Dendritic cell treated with granulocyte-macrophage colony-stimulating factor and Interleukin-4, amounts not matched to agents 40 ng/mL and 50 ng/mL, for 4 days (primary cell): Measurements from ENCODE around the gene ANO7.

Experiments used
- H3K27ac Mint-ChIP-seq: one replicate; pipeline ENCODE4 v1.8.0; 2022; ENCODE audit warnings: mild to moderate bottlenecking, mixed read lengths
- H3K27me3 Mint-ChIP-seq: one replicate; pipeline ENCODE4 v1.8.0; 2022; ENCODE audit warnings: mild to moderate bottlenecking, mixed read lengths
- H3K36me3 Mint-ChIP-seq: one replicate; pipeline ENCODE4 v1.8.0; 2022; ENCODE audit warnings: low read depth, mixed read lengths
- H3K4me1 Mint-ChIP-seq: one replicate; pipeline ENCODE4 v1.8.0; 2022; ENCODE audit warnings: low read depth, mixed read lengths
- H3K4me3 Mint-ChIP-seq: one replicate; pipeline ENCODE4 v1.8.0; 2022; ENCODE audit warnings: mild to moderate bottlenecking, moderate library complexity, mixed read lengths
- H3K9me3 Mint-ChIP-seq: one replicate; pipeline ENCODE4 v1.8.0; 2022; ENCODE audit warnings: mixed read lengths
- intact Hi-C: fragments of 100-400 bp; cut with micrococcal nuclease; formaldehyde crosslinking; loops from one replicate; pipeline ENCODE4 v1.15.0; 2022

Gene ANO7

GRCh38 chr2:241216211-241216761 is 27.8 kb downstream of the ANO7 start:
- Mint-ChIP-seq H3K27ac (no peak overlapping the region), H3K4me1 (peaks cover 7% of the 10 kb centered on the region), H3K4me3 (no peak overlapping the region), H3K27me3 (peaks cover 59% of the 10 kb centered on the region), H3K9me3 (no peaks in the 10 kb centered on the region), H3K36me3 (no peaks in the 10 kb centered on the region)
- intact Hi-C loops: no loop called here

- no peak overlapping the region for H3K27ac Mint-ChIP-seq
- H3K4me3 Mint-ChIP-seq: peak overlapping the region; percentile 75
- H3K4me1 Mint-ChIP-seq: peaks cover 7% of the 10 kb centered on the region
- H3K36me3 Mint-ChIP-seq: no peaks in the 10 kb centered on the region
- intact Hi-C loops: no loop called here
- peaks cover 56% of the 10 kb centered on the region for H3K27me3 Mint-ChIP-seq
- no peaks in the 10 kb centered on the region for H3K9me3 Mint-ChIP-seq
Measured at GRCh38 chr2:241217320-241218031, 29.0 kb downstream of the ANO7 start.

GRCh38 chr2:241218131-241219029 is 29.9 kb downstream of the ANO7 start:
- peaks cover 12% of the 10 kb centered on the region for H3K4me1 Mint-ChIP-seq
- no peaks in the 10 kb centered on the region for H3K36me3 Mint-ChIP-seq
- peak overlapping the region; percentile 82 for H3K4me3 Mint-ChIP-seq
- intact Hi-C loops: no loop called here
- no peaks in the 10 kb centered on the region for H3K9me3 Mint-ChIP-seq
- H3K27me3 Mint-ChIP-seq: peaks cover 58% of the 10 kb centered on the region
- peak overlapping the region; percentile 72 for H3K27ac Mint-ChIP-seq

GRCh38 chr2:241219030-241219382 is 30.5 kb downstream of the ANO7 start:
- Mint-ChIP-seq H3K9me3 (no peaks in the 10 kb centered on the region), H3K27me3 (peaks cover 54% of the 10 kb centered on the region), H3K27ac (no peak overlapping the region), H3K4me1 (peaks cover 18% of the 10 kb centered on the region), H3K4me3 (no peak overlapping the region), H3K36me3 (no peaks in the 10 kb centered on the region)
- intact Hi-C loops: no loop called here

GRCh38 chr2:241219856-241220356 is 31.4 kb downstream of the ANO7 start:
- Mint-ChIP-seq H3K4me1 (peaks cover 27% of the 10 kb centered on the region), H3K27me3 (peaks cover 52% of the 10 kb centered on the region), H3K36me3 (peaks cover 2% of the 10 kb centered on the region), H3K4me3 (no peak overlapping the region), H3K9me3 (no peaks in the 10 kb centered on the region), H3K27ac (no peak overlapping the region)
- intact Hi-C loops: no loop called here

- H3K27ac Mint-ChIP-seq: peak overlapping the region; percentile 0
Measured at GRCh38 chr2:241223211-241224017, 34.9 kb downstream of the ANO7 start.

GRCh38 chr2:241224018-241224850 is 35.8 kb downstream of the ANO7 start:
- H3K27ac Mint-ChIP-seq: peak overlapping the region; percentile 0

More at GRCh38 chr2:241223211-241224017, 34.9 kb downstream of the ANO7 start:
- H3K4me3 Mint-ChIP-seq: no peak overlapping the region
- peaks cover 37% of the 10 kb centered on the region for H3K36me3 Mint-ChIP-seq
- H3K27me3 Mint-ChIP-seq: peaks cover 25% of the 10 kb centered on the region
- H3K9me3 Mint-ChIP-seq: no peaks in the 10 kb centered on the region
- peaks cover 25% of the 10 kb centered on the region for H3K4me1 Mint-ChIP-seq
- intact Hi-C loops: no loop called here

GRCh38 chr2:241224851-241225438 is 36.5 kb downstream of the ANO7 start:
- no peak overlapping the region for H3K4me3 Mint-ChIP-seq
- H3K27ac Mint-ChIP-seq: peak overlapping the region; percentile 0
- peaks cover 21% of the 10 kb centered on the region for H3K4me1 Mint-ChIP-seq
- peaks cover 52% of the 10 kb centered on the region for H3K36me3 Mint-ChIP-seq
- intact Hi-C loops: no loop called here
- peaks cover 11% of the 10 kb centered on the region for H3K27me3 Mint-ChIP-seq
- no peaks in the 10 kb centered on the region for H3K9me3 Mint-ChIP-seq

More at GRCh38 chr2:241224018-241224850, 35.8 kb downstream of the ANO7 start:
- H3K4me3 Mint-ChIP-seq: no peak overlapping the region
- no peaks in the 10 kb centered on the region for H3K9me3 Mint-ChIP-seq
- H3K36me3 Mint-ChIP-seq: peaks cover 45% of the 10 kb centered on the region
- H3K4me1 Mint-ChIP-seq: peaks cover 21% of the 10 kb centered on the region
- intact Hi-C loops: no loop called here
- peaks cover 18% of the 10 kb centered on the region for H3K27me3 Mint-ChIP-seq

- peaks cover 21% of the 10 kb centered on the region for H3K4me1 Mint-ChIP-seq
- peaks cover 6% of the 10 kb centered on the region for H3K27me3 Mint-ChIP-seq
- H3K4me3 Mint-ChIP-seq: no peak overlapping the region
- intact Hi-C loops: no loop called here
- H3K36me3 Mint-ChIP-seq: peaks cover 58% of the 10 kb centered on the region
- H3K9me3 Mint-ChIP-seq: no peaks in the 10 kb centered on the region
- H3K27ac Mint-ChIP-seq: no peak overlapping the region
Measured at GRCh38 chr2:241225545-241225944, 37.1 kb downstream of the ANO7 start.

GRCh38 chr2:241225983-241226382 is 37.5 kb downstream of the ANO7 start:
- intact Hi-C loops: no loop called here
- Mint-ChIP-seq H3K4me1 (peaks cover 21% of the 10 kb centered on the region), H3K36me3 (peaks cover 62% of the 10 kb centered on the region), H3K27ac (no peak overlapping the region), H3K27me3 (peaks cover 4% of the 10 kb centered on the region), H3K9me3 (no peaks in the 10 kb centered on the region), H3K4me3 (no peak overlapping the region)

- Mint-ChIP-seq H3K9me3 (no peaks in the 10 kb centered on the region), H3K27me3 (peaks cover 3% of the 10 kb centered on the region), H3K4me3 (no peak overlapping the region), H3K27ac (no peak overlapping the region), H3K4me1 (peaks cover 21% of the 10 kb centered on the region), H3K36me3 (peaks cover 72% of the 10 kb centered on the region)
- intact Hi-C loops: no loop called here
Measured at GRCh38 chr2:241226723-241227572, 38.5 kb downstream of the ANO7 start.

GRCh38 chr2:241227594-241227993 is 39.1 kb downstream of the ANO7 start:
- Mint-ChIP-seq H3K4me3 (no peak overlapping the region), H3K27ac (no peak overlapping the region), H3K27me3 (peaks cover 3% of the 10 kb centered on the region), H3K9me3 (no peaks in the 10 kb centered on the region), H3K4me1 (peaks cover 23% of the 10 kb centered on the region), H3K36me3 (peaks cover 78% of the 10 kb centered on the region)
- intact Hi-C loops: no loop called here
